HG02885 (cell line): ENCODE results near the gene ELMO2.

Source experiments
- ATAC-seq: cut with Tn5 transposase; IDR thresholded peaks from one replicate; pipeline ENCODE4 v1.9.1; 2021; ENCODE audit warnings: mild to moderate bottlenecking; ENCODE audit not compliant: unreplicated experiment, poor library complexity

ELMO2 gene

GRCh38 chr20:46406200-46406985 lies at the start of gene ELMO2:
Gene ELMO2 (minus strand): TSS chr20:46406615. CDS start chr20:46394482, 12,133 bp downstream.
- ATAC-seq = peak; percentile 87

GRCh38 chr20:46455729-46456128 lies 49.3 kb upstream of the ELMO2 start:
- ATAC-seq = no peak

- no peak for ATAC-seq
Measured at GRCh38 chr20:46446851-46447250, 40.4 kb upstream of the ELMO2 start.

GRCh38 chr20:46439837-46440236 lies 33.4 kb upstream of the ELMO2 start:
- no peak for ATAC-seq

- ATAC-seq = no peak
Measured at GRCh38 chr20:46438156-46438750, 31.8 kb upstream of the ELMO2 start.

GRCh38 chr20:46435146-46435545 lies 28.7 kb upstream of the ELMO2 start:
- ATAC-seq = no peak

- no peak for ATAC-seq
Measured at GRCh38 chr20:46434597-46434996, 28.2 kb upstream of the ELMO2 start.

GRCh38 chr20:46433051-46433450 lies 26.6 kb upstream of the ELMO2 start:
- no peak for ATAC-seq

GRCh38 chr20:46430921-46431712 lies 24.7 kb upstream of the ELMO2 start:
- ATAC-seq = no peak

- ATAC-seq = no peak
Measured at GRCh38 chr20:46427384-46427783, 21.0 kb upstream of the ELMO2 start.

GRCh38 chr20:46423882-46424482 lies 17.6 kb upstream of the ELMO2 start:
- ATAC-seq = no peak

GRCh38 chr20:46423342-46423741 lies 16.9 kb upstream of the ELMO2 start:
- no peak for ATAC-seq

GRCh38 chr20:46420878-46421277 lies 14.5 kb upstream of the ELMO2 start:
- no peak for ATAC-seq

- no peak for ATAC-seq
Measured at GRCh38 chr20:46419882-46420281, 13.5 kb upstream of the ELMO2 start.

- ATAC-seq = no peak
Measured at GRCh38 chr20:46416839-46417238, 10.4 kb upstream of the ELMO2 start.

- ATAC-seq = no peak
Measured at GRCh38 chr20:46416421-46416820, 10.0 kb upstream of the ELMO2 start.

GRCh38 chr20:46415773-46416172 lies 9.4 kb upstream of the ELMO2 start:
- ATAC-seq = no peak

GRCh38 chr20:46414608-46415007 lies 8.2 kb upstream of the ELMO2 start:
- ATAC-seq = no peak

- ATAC-seq = no peak
Measured at GRCh38 chr20:46411637-46412036, 5.2 kb upstream of the ELMO2 start.

- ATAC-seq = no peak
Measured at GRCh38 chr20:46408281-46408731, 1.9 kb upstream of the ELMO2 start.

GRCh38 chr20:46407671-46407996 lies 1.2 kb upstream of the ELMO2 start:
- no peak for ATAC-seq
